Fibroblast of lung (primary cell): ENCODE data around the gene AGBL4. TPM values are rescaled to one million over a fixed set of nuclear protein-coding genes. Genes with fewer than 3 reads are reported as not detected.

Experiments
- DNase-seq, 2 donors: peaks; one replicate each; pipeline versions ENCODE4 v3.0.0 to v3.0.0-alpha.2; 2010; ENCODE audit warnings: low read depth in 2 of 2
- H2AFZ ChIP-seq: 2 replicates; pipeline ENCODE4 v1.5.1; 2012; ENCODE audit warnings: low read length, control low read depth, inconsistent platforms
- H3K27ac ChIP-seq: 2 replicates; pipeline ENCODE4 v1.5.1; 2011; ENCODE audit warnings: low read length, control low read depth; ENCODE audit not compliant: insufficient read depth
- H3K27me3 ChIP-seq: 2 replicates; pipeline ENCODE4 v1.5.1; 2011; ENCODE audit warnings: mild to moderate bottlenecking, low read length; ENCODE audit not compliant: control insufficient read depth, insufficient read depth
- H3K36me3 ChIP-seq: 2 replicates; pipeline ENCODE4 v1.5.1; 2011; ENCODE audit warnings: low read length; ENCODE audit not compliant: control insufficient read depth, insufficient read depth
- H3K4me1 ChIP-seq: 2 replicates; pipeline ENCODE4 v1.5.1; 2011; ENCODE audit warnings: low read length; ENCODE audit not compliant: control insufficient read depth, insufficient read depth; ENCODE audit errors: extremely low read depth
- H3K4me2 ChIP-seq: 2 replicates; pipeline ENCODE4 v1.5.1; 2011; ENCODE audit warnings: low read length, control low read depth; ENCODE audit not compliant: insufficient read depth; ENCODE audit errors: extremely low read depth
- H3K4me3 ChIP-seq, 4 experiments: fragments of 200-600 bp in 1 of 4; sonication (generic) in 1 of 4; replicated peaks in 1 of 4; 2 replicates each; pipeline ENCODE4 v1.5.1; 2011 to 2016; ENCODE audit warnings: low read length in 4 of 4, low read depth in 3 of 4, mild to moderate bottlenecking in 3 of 4, control low read depth in 2 of 4, inconsistent platforms in 1 of 4, mixed read lengths in 1 of 4; ENCODE audit not compliant: insufficient read depth in 1 of 4; ENCODE audit errors: control extremely low read depth in 1 of 4
- H3K79me2 ChIP-seq: 2 replicates; pipeline ENCODE4 v1.5.1; 2012; ENCODE audit warnings: mild to moderate bottlenecking, low read length, inconsistent platforms; ENCODE audit not compliant: control insufficient read depth, insufficient read depth
- H3K9ac ChIP-seq: 2 replicates; pipeline ENCODE4 v1.5.1; 2011; ENCODE audit warnings: mild to moderate bottlenecking, low read length, control low read depth; ENCODE audit not compliant: insufficient read depth
- H3K9me3 ChIP-seq: 2 replicates; pipeline ENCODE4 v1.5.1; 2012; ENCODE audit warnings: low read depth, low read length; ENCODE audit not compliant: control insufficient read depth, insufficient read depth
- H4K20me1 ChIP-seq: 2 replicates; pipeline ENCODE4 v1.5.1; 2011; ENCODE audit warnings: low read length; ENCODE audit not compliant: control insufficient read depth, insufficient read depth; ENCODE audit errors: extremely low read depth
- EZH2 ChIP-seq: IDR thresholded peaks from 2 replicates; pipeline ENCODE4 v1.5.1; 2012; ENCODE audit warnings: low read length, control low read depth, mild to moderate bottlenecking; ENCODE audit errors: missing control alignments
- polyA plus RNA-seq, 2 donors: library from polyadenylated mRNA; depleted of rRNA in 1 of 2; stranded (reverse) in 1 of 2; unstranded in 1 of 2; fragments of >200 nt; gene quantifications; 2 replicates each; pipeline ENCODE4 v1.2.1, GENCODE V29; 2011 to 2012; ENCODE audit warnings: missing spikeins in 1 of 2
- total RNA-seq: library from RNA; depleted of rRNA; stranded (reverse); fragments of >200 nt; gene quantifications from 2 replicates; pipeline ENCODE4 v1.2.1, GENCODE V29; 2014
- TF ChIP-seq, protein P1 (sequence below), 2 donors: IDR thresholded peaks in 1 of 2; conservative IDR thresholded peaks in 1 of 2; 1 replicate in 1 of 2; 2 replicates in 1 of 2; pipeline ENCODE4 v1.5.1; 2011 to 2012; ENCODE audit warnings: low read length in 2 of 2, control low read depth in 1 of 2, inconsistent platforms in 1 of 2, low read depth in 1 of 2, mild to moderate bottlenecking in 1 of 2

Gene AGBL4
- total and polyA plus RNA-seq, 2 donors (not counting 1 experiment from before 2014, with no cell fraction given) = not detected

DNA sequence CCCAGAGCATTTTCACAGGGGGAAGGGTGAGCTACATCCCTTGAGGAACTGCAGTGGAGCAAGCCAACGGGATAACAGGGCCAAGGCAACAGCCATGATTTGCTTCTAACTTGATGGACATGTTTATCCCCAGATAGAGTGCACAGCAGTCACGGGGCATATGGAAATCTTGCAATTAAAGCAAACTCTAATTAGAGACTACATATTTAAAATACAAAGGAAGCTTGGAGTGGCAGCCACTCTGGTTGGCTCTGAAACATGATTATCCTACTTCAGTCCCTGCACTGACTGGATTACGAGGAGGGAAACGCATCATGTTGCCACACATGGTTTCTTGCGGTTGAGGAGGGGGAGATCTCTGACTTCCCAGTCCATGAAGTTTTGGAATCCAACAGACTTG, 1307.8 kb downstream of the AGBL4 start:
- no peak overlapping the region for H3K9ac ChIP-seq
- no peak overlapping the region for H3K27ac ChIP-seq
- DNase-seq = no peak
- no peaks in the 10 kb centered on the region for H3K36me3 ChIP-seq
- no peaks in the 10 kb centered on the region for H4K20me1 ChIP-seq
- no peaks in the 10 kb centered on the region for H3K27me3 ChIP-seq
- no peak for TF ChIP-seq EZH2
- TF ChIP-seq, protein P1, sequence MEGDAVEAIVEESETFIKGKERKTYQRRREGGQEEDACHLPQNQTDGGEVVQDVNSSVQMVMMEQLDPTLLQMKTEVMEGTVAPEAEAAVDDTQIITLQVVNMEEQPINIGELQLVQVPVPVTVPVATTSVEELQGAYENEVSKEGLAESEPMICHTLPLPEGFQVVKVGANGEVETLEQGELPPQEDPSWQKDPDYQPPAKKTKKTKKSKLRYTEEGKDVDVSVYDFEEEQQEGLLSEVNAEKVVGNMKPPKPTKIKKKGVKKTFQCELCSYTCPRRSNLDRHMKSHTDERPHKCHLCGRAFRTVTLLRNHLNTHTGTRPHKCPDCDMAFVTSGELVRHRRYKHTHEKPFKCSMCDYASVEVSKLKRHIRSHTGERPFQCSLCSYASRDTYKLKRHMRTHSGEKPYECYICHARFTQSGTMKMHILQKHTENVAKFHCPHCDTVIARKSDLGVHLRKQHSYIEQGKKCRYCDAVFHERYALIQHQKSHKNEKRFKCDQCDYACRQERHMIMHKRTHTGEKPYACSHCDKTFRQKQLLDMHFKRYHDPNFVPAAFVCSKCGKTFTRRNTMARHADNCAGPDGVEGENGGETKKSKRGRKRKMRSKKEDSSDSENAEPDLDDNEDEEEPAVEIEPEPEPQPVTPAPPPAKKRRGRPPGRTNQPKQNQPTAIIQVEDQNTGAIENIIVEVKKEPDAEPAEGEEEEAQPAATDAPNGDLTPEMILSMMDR (conservative IDR thresholded peaks at IDR 0.05 in 1 of 2, IDR thresholded peaks at IDR 0.05 in 1 of 2; ENCODE audit: low read depth in 1 of 2, low read length in 2 of 2) = no peak
- H2AFZ ChIP-seq = no peak overlapping the region
- no peak overlapping the region for H3K4me2 ChIP-seq
- H3K79me2 ChIP-seq = no peaks in the 10 kb centered on the region
- H3K4me3 ChIP-seq = no peak overlapping the region
- no peaks in the 10 kb centered on the region for H3K4me1 ChIP-seq
- H3K9me3 ChIP-seq = no peaks in the 10 kb centered on the region

DNA sequence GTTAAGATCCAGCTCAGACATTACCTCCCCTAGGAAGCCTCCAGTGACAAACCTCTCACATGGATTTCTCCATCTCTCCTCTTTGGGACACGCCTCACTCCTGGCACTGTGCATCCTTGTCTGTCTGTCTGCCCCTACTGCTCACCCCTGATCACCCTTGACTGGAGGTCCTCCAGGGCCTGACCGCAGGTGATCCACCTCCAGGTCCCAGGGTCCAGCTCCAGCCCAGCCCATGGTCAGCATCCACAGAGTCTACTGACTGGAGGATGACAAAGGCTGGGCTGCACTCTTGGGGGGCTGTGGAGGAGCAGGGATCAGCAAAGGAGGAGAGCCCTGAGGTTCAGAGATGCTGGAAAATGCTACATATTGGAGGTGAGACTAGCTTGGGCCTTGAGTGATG, 1312.8 kb downstream of the AGBL4 start:
- DNase-seq = no peak
- H3K4me1 ChIP-seq = no peaks in the 10 kb centered on the region
- no peaks in the 10 kb centered on the region for H3K27me3 ChIP-seq
- no peaks in the 10 kb centered on the region for H3K36me3 ChIP-seq
- no peak overlapping the region for H2AFZ ChIP-seq
- H3K27ac ChIP-seq = no peak overlapping the region
- H4K20me1 ChIP-seq = no peaks in the 10 kb centered on the region
- no peak overlapping the region for H3K4me2 ChIP-seq
- no peak overlapping the region for H3K9ac ChIP-seq
- H3K79me2 ChIP-seq = no peaks in the 10 kb centered on the region
- TF ChIP-seq, protein P1 (conservative IDR thresholded peaks at IDR 0.05 in 1 of 2, IDR thresholded peaks at IDR 0.05 in 1 of 2; ENCODE audit: low read depth in 1 of 2, low read length in 2 of 2) = no peak
- no peak for TF ChIP-seq EZH2
- H3K4me3 ChIP-seq = no peak overlapping the region
- no peaks in the 10 kb centered on the region for H3K9me3 ChIP-seq

DNA sequence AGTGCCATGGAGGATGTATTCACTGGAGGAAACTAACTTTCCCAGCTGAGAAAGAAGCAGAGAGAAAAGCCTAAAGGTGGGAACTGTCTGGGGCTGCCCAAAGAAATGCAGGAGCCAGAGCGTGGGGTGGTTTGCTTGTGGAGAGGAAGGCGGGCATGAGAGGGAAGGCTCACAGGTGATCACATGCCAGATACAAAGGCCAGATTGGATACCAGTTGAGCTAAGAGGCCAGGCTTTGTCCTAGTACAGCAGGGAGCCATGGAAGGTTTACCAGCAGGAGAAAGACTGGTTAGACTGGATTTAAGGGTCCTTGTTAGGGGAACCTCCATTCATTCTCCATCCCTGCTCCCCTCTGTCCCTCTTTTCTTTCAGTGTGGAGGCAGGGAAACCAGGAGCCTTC, 1313.4 kb downstream of the AGBL4 start:
- no peaks in the 10 kb centered on the region for H3K36me3 ChIP-seq
- H4K20me1 ChIP-seq = no peaks in the 10 kb centered on the region
- TF ChIP-seq, protein P1 (conservative IDR thresholded peaks at IDR 0.05 in 1 of 2, IDR thresholded peaks at IDR 0.05 in 1 of 2; ENCODE audit: low read depth in 1 of 2, low read length in 2 of 2) = no peak
- no peak for TF ChIP-seq EZH2
- no peaks in the 10 kb centered on the region for H3K27me3 ChIP-seq
- H3K27ac ChIP-seq = no peak overlapping the region
- DNase-seq = no peak
- no peaks in the 10 kb centered on the region for H3K9me3 ChIP-seq
- no peak overlapping the region for H2AFZ ChIP-seq
- no peak overlapping the region for H3K9ac ChIP-seq
- no peaks in the 10 kb centered on the region for H3K4me1 ChIP-seq
- no peak overlapping the region for H3K4me2 ChIP-seq
- H3K4me3 ChIP-seq = no peak overlapping the region
- no peaks in the 10 kb centered on the region for H3K79me2 ChIP-seq
